ENCODE measurements around the gene DPP3. TPM values are rescaled to one million over a fixed set of nuclear protein-coding genes. Genes with fewer than 3 reads are reported as not detected.

DPP3 gene
- total RNA-seq, 1 experiment from 2014 or later: 124 TPM

GRCh38 chr11:66556086-66556485 is 75.9 kb downstream of the DPP3 start:
- H3K4me3 ChIP-seq: no peak overlapping the region
- H3K36me3 ChIP-seq: no peaks in the 10 kb centered on the region
- no peaks in the 10 kb centered on the region for H3K9me3 ChIP-seq
- H3K27me3 ChIP-seq: no peaks in the 10 kb centered on the region
- DNase-seq: no peak

GRCh38 chr11:66557733-66558326 is 77.6 kb downstream of the DPP3 start:
- H3K27me3 ChIP-seq: no peaks in the 10 kb centered on the region
- no peak overlapping the region for H3K4me3 ChIP-seq
- no peaks in the 10 kb centered on the region for H3K36me3 ChIP-seq
- no peaks in the 10 kb centered on the region for H3K9me3 ChIP-seq
- no peak for DNase-seq

Other genes starting within 250 kb of the DPP3 start
- 15.0 and 25.3 TPM in 2 replicates for gene KLC2, start 222.7 kb upstream of the DPP3 start, total RNA-seq (2014; rRNA removed; shearing (Covaris generic); ENCODE audit: low replicate concordance)
- gene RAB1B, start 211.8 kb upstream of the DPP3 start, total RNA-seq (2014; rRNA removed; shearing (Covaris generic); ENCODE audit: low replicate concordance): 101 and 103 TPM in 2 replicates
- not detected in 2 replicates for gene CNIH2, start 202.3 kb upstream of the DPP3 start, total RNA-seq (2014; rRNA removed; shearing (Covaris generic); ENCODE audit: low replicate concordance)
- gene YIF1A, start 191.3 kb upstream of the DPP3 start, total RNA-seq (2014; rRNA removed; shearing (Covaris generic); ENCODE audit: low replicate concordance): 217 and 220 TPM in 2 replicates
- 0.56 TPM in 1 of 2 replicates, not detected in the other for gene TMEM151A, start 188.5 kb upstream of the DPP3 start, total RNA-seq (2014; rRNA removed; shearing (Covaris generic); ENCODE audit: low replicate concordance)
- gene CD248, start 163.4 kb upstream of the DPP3 start, total RNA-seq (2014; rRNA removed; shearing (Covaris generic); ENCODE audit: low replicate concordance): not detected in 2 replicates
- gene RIN1, start 144.0 kb upstream of the DPP3 start, total RNA-seq (2014; rRNA removed; shearing (Covaris generic); ENCODE audit: low replicate concordance): 45.3 and 65.7 TPM in 2 replicates
- gene BRMS1, start 135.3 kb upstream of the DPP3 start, total RNA-seq (2014; rRNA removed; shearing (Covaris generic); ENCODE audit: low replicate concordance): 119 TPM in 2 replicates
- 26.6 and 34.6 TPM in 2 replicates for gene B4GAT1, start 132.8 kb upstream of the DPP3 start, total RNA-seq (2014; rRNA removed; shearing (Covaris generic); ENCODE audit: low replicate concordance)
- not detected in 2 replicates for gene SLC29A2, start 108.7 kb upstream of the DPP3 start, total RNA-seq (2014; rRNA removed; shearing (Covaris generic); ENCODE audit: low replicate concordance)
- gene NPAS4, start 59.4 kb upstream of the DPP3 start, total RNA-seq (2014; rRNA removed; shearing (Covaris generic); ENCODE audit: low replicate concordance): not detected in 2 replicates
- 92.7 and 167 TPM in 2 replicates for gene MRPL11, start 41.6 kb upstream of the DPP3 start, total RNA-seq (2014; rRNA removed; shearing (Covaris generic); ENCODE audit: low replicate concordance)
- 7.3 and 7.7 TPM in 2 replicates for gene PELI3, start 13.5 kb upstream of the DPP3 start, total RNA-seq (2014; rRNA removed; shearing (Covaris generic); ENCODE audit: low replicate concordance)
- gene BBS1, start 30.2 kb downstream of the DPP3 start, total RNA-seq (2014; rRNA removed; shearing (Covaris generic); ENCODE audit: low replicate concordance): 7.7 and 14.7 TPM in 2 replicates
- gene ZDHHC24, start 65.6 kb downstream of the DPP3 start, total RNA-seq (2014; rRNA removed; shearing (Covaris generic); ENCODE audit: low replicate concordance): 21.8 and 22.9 TPM in 2 replicates
- gene ACTN3, start 66.5 kb downstream of the DPP3 start, total RNA-seq (2014; rRNA removed; shearing (Covaris generic); ENCODE audit: low replicate concordance): not detected in 2 replicates
- gene CTSF, start 88.2 kb downstream of the DPP3 start, total RNA-seq (2014; rRNA removed; shearing (Covaris generic); ENCODE audit: low replicate concordance): 13.0 and 17.7 TPM in 2 replicates
- not detected in 2 replicates for gene CCDC87, start 112.6 kb downstream of the DPP3 start, total RNA-seq (2014; rRNA removed; shearing (Covaris generic); ENCODE audit: low replicate concordance)
- 29.3 and 37.6 TPM in 2 replicates for gene CCS, start 112.8 kb downstream of the DPP3 start, total RNA-seq (2014; rRNA removed; shearing (Covaris generic); ENCODE audit: low replicate concordance)
- 19.9 and 27.4 TPM in 2 replicates for gene RBM14, start 136.2 kb downstream of the DPP3 start, total RNA-seq (2014; rRNA removed; shearing (Covaris generic); ENCODE audit: low replicate concordance)
- gene RBM4, start 158.3 kb downstream of the DPP3 start, total RNA-seq (2014; rRNA removed; shearing (Covaris generic); ENCODE audit: low replicate concordance): 136 and 213 TPM in 2 replicates
- gene RBM4B, start 197.5 kb downstream of the DPP3 start, total RNA-seq (2014; rRNA removed; shearing (Covaris generic); ENCODE audit: low replicate concordance): 15.7 and 26.6 TPM in 2 replicates
- 20.0 and 25.8 TPM in 2 replicates for gene SPTBN2, start 248.8 kb downstream of the DPP3 start, total RNA-seq (2014; rRNA removed; shearing (Covaris generic); ENCODE audit: low replicate concordance)